ENCODE measurements around the gene MYBPC1.

- TF ChIP-seq GFI1B (tag by site-specific recombination; IDR thresholded peaks at IDR 0.05) = no peak
- TF ChIP-seq, protein P1, sequence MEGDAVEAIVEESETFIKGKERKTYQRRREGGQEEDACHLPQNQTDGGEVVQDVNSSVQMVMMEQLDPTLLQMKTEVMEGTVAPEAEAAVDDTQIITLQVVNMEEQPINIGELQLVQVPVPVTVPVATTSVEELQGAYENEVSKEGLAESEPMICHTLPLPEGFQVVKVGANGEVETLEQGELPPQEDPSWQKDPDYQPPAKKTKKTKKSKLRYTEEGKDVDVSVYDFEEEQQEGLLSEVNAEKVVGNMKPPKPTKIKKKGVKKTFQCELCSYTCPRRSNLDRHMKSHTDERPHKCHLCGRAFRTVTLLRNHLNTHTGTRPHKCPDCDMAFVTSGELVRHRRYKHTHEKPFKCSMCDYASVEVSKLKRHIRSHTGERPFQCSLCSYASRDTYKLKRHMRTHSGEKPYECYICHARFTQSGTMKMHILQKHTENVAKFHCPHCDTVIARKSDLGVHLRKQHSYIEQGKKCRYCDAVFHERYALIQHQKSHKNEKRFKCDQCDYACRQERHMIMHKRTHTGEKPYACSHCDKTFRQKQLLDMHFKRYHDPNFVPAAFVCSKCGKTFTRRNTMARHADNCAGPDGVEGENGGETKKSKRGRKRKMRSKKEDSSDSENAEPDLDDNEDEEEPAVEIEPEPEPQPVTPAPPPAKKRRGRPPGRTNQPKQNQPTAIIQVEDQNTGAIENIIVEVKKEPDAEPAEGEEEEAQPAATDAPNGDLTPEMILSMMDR (tag by site-specific recombination; IDR thresholded peaks at IDR 0.05) = no peak
These were observed 135.1 kb downstream of the MYBPC1 start for GRCh38 chr12:101729842-101730241.

Measured in HEK293 (cell line).